ENCODE results near the gene ZNF550. TPM values are rescaled to one million over a fixed set of nuclear protein-coding genes. Genes with fewer than 3 reads are reported as not detected.
"Not testable (repeated sequence)": the region's sequence is repeated elsewhere in the genome, so short reads cannot be mapped to it uniquely, and the experiment has no call there.

Gene ZNF550
- total and polyA plus RNA-seq, 10 of the 15 experiments (the other 5 are each of a cell fraction or from before 2014, with no cell fraction given): 2.6 to 14.0 (median 7.4) TPM

DNA sequence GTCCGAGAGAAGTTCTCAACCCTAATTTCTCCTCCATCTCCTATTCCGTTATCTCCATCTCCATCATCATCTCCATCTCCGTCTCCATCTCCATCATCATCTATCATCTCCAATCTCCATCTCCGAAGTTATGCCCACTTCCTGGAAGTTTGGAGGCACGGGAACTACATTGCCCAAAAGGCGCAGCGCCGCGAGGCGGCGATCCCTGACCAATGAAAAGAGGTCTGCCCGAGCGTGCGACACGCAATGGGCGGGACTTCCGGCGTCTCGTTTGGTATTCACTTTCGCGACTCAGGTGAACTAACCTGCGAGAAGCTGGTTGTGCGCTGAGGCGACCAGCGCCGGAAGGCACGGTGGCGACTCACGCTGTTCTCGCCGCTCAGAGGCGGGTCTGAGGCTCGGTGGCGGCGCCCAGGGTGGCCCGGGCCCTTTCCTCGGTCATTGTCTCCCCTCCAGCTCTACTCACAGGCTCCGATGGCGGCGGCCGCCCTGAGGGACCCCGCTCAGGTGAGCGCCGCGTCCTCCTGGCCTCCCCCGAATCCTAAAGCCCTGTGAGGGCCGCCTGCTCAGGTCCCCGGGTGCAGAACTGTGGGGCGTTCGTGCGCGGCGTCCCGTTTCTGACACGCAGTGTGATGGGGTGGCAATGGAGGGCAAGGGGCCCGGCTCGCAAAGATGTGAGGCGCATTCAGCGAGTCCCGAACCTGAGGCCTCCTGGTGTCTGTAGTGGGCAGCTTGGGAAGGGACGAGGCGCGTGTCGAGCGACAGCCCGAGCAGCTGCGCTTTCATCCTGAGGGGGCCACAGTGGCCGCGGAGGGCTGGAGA is 72.0 kb downstream of the ZNF550 start, which contains the start of gene ZNF419:
Gene ZNF419 (plus strand): TSS at position 274 of the 822 bp plus-strand sequence. CDS start 201 bp downstream, at position 475.
- ChIA-PET CTCF (interaction anchor here (0.6 kb wide), 1 partner anchor 251 kb away, joined by 3 read pairs; no protein-coding TSS in a partner anchor), POLR2A (interaction anchor here (0.5 to 2.0 kb wide), 2 partner anchors 10 to 161 kb away, joined by 6 to 7 read pairs; partner anchors contain the start of gene ZNF772), SMC1A (ENCODE audit: uncharacterized antibody, unreplicated experiment) (interaction anchor here (1.1 kb wide), 1 partner anchor 9 kb away, joined by 3 read pairs; no protein-coding TSS in a partner anchor)
- FAIRE-seq (peak; percentile 97), DNase-seq (ENCODE audit: low read depth, low spot score) (peak; percentile 74), ATAC-seq (peak; percentile 100)
- WGBS (ENCODE audit: insufficient coverage, insufficient replicate concordance, low lambda C conversion rate, missing lambda C conversion rate): 2% methylated on average over 57 of the region's 69 CpGs
- peaks cover 12% of the 10 kb centered on the region for H3K9me3 ChIP-seq (replicated peaks; ENCODE audit: control insufficient read depth, insufficient read depth, low read length)
- H3K36me3 ChIP-seq (ENCODE audit: control insufficient read depth in 2 of 2, insufficient read depth in 2 of 2, low read length in 1 of 2); H3K4me1 ChIP-seq (ENCODE audit: control insufficient read depth, insufficient read depth, low read length); H3K27me3 ChIP-seq (replicated peaks in 1 of 2; ENCODE audit: control insufficient read depth in 2 of 2, insufficient read depth in 2 of 2, low read length in 1 of 2); H4K20me1 ChIP-seq (ENCODE audit: control insufficient read depth, insufficient read depth); BruUV-seq (replicated peaks); H3K79me2 ChIP-seq (ENCODE audit: control insufficient read depth, insufficient read depth, low read length); RAD21 ChIA-PET (ENCODE audit: unreplicated experiment); in situ Hi-C loops (cut with MboI); intact Hi-C loops (cut with micrococcal nuclease; ENCODE audit: unreplicated experiment): not testable (repeated sequence)
- H3K27ac ChIP-seq (ENCODE audit: control insufficient read depth, insufficient read depth): peak within 1 kb of the TSS; percentile 24; the same call in 1 of the 2 replicates
- H3K9ac ChIP-seq (ENCODE audit: control insufficient read depth, insufficient read depth, low read length): peak within 1 kb of the TSS; percentile 72
- peak within 1 kb of the TSS; percentile 76 for H3K4me3 ChIP-seq
- H3K4me2 ChIP-seq (ENCODE audit: control insufficient read depth, insufficient read depth): peak within 1 kb of the TSS; percentile 54; the same call in 1 of the 2 replicates
- H2AFZ ChIP-seq (ENCODE audit: control insufficient read depth, low read depth, low read length): peak within 1 kb of the TSS; percentile 97
- TF ChIP-seq LARP7 (IDR thresholded peaks at IDR 0.05) (0 out of 2 replicates have a peak, but pooled peaks have one; percentile 36), SREBF1 (IDR thresholded peaks at IDR 0.05; ENCODE audit: low read length) (peak; percentile 80), NFYB (IDR thresholded peaks at IDR 0.05; ENCODE audit: insufficient read depth, low read depth, low read length) (peak; percentile 81), MXI1 (IDR thresholded peaks at IDR 0.05; ENCODE audit: low read depth, low read length) (0 out of 2 replicates have a peak, but pooled peaks have one; percentile 49), CREB1 (IDR thresholded peaks at IDR 0.05; ENCODE audit: low read depth) (peak; percentile 92), CBFB (IDR thresholded peaks at IDR 0.05; ENCODE audit: low read depth) (0 out of 2 replicates have a peak, but pooled peaks have one; percentile 28), IKZF1 (conservative IDR thresholded peaks at IDR 0.05) (peak; percentile 97), NR2C1 (IDR thresholded peaks at IDR 0.05) (0 out of 2 replicates have a peak, but pooled peaks have one; percentile 30), CREM (IDR thresholded peaks at IDR 0.05; ENCODE audit: low read depth) (peak; percentile 96), HDGF (IDR thresholded peaks at IDR 0.05) (peak; percentile 63; the same call in 1 of the 2 replicates), YY1 (IDR thresholded peaks at IDR 0.05; ENCODE audit: low read depth, low read length) (peak; percentile 65; the same call in 1 of the 2 replicates), TARDBP (IDR thresholded peaks at IDR 0.05; ENCODE audit: borderline replicate concordance) (peak; percentile 77), BACH1 (IDR thresholded peaks at IDR 0.05; ENCODE audit: borderline replicate concordance) (0 out of 2 replicates have a peak, but pooled peaks have one; percentile 16), RUNX3 (IDR thresholded peaks at IDR 0.05; ENCODE audit: low read length) (0 out of 2 replicates have a peak, but pooled peaks have one; percentile 25), CHD2 (IDR thresholded peaks at IDR 0.05; ENCODE audit: borderline replicate concordance, low read depth, low read length) (peak; percentile 94), SIX5 (IDR thresholded peaks at IDR 0.05; ENCODE audit: low read depth, low read length, severe bottlenecking) (peak; percentile 94), ZNF207 (IDR thresholded peaks at IDR 0.05; ENCODE audit: borderline replicate concordance) (peak; percentile 56; the same call in 1 of the 2 replicates), POLR2A (IDR thresholded peaks at IDR 0.05; ENCODE audit: low read depth, low read length) (peak; percentile 86), SP1 (IDR thresholded peaks at IDR 0.05; ENCODE audit: low read depth, low read length) (peak; percentile 90)
- TF ChIP-seq, protein P1, sequence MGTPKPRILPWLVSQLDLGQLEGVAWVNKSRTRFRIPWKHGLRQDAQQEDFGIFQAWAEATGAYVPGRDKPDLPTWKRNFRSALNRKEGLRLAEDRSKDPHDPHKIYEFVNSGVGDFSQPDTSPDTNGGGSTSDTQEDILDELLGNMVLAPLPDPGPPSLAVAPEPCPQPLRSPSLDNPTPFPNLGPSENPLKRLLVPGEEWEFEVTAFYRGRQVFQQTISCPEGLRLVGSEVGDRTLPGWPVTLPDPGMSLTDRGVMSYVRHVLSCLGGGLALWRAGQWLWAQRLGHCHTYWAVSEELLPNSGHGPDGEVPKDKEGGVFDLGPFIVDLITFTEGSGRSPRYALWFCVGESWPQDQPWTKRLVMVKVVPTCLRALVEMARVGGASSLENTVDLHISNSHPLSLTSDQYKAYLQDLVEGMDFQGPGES (IDR thresholded peaks at IDR 0.05): peak; percentile 59; the same call in 1 of the 2 replicates
- TF ChIP-seq, protein P2, sequence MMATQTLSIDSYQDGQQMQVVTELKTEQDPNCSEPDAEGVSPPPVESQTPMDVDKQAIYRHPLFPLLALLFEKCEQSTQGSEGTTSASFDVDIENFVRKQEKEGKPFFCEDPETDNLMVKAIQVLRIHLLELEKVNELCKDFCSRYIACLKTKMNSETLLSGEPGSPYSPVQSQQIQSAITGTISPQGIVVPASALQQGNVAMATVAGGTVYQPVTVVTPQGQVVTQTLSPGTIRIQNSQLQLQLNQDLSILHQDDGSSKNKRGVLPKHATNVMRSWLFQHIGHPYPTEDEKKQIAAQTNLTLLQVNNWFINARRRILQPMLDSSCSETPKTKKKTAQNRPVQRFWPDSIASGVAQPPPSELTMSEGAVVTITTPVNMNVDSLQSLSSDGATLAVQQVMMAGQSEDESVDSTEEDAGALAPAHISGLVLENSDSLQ (IDR thresholded peaks at IDR 0.05): peak; percentile 57
- TF ChIP-seq, protein P3, sequence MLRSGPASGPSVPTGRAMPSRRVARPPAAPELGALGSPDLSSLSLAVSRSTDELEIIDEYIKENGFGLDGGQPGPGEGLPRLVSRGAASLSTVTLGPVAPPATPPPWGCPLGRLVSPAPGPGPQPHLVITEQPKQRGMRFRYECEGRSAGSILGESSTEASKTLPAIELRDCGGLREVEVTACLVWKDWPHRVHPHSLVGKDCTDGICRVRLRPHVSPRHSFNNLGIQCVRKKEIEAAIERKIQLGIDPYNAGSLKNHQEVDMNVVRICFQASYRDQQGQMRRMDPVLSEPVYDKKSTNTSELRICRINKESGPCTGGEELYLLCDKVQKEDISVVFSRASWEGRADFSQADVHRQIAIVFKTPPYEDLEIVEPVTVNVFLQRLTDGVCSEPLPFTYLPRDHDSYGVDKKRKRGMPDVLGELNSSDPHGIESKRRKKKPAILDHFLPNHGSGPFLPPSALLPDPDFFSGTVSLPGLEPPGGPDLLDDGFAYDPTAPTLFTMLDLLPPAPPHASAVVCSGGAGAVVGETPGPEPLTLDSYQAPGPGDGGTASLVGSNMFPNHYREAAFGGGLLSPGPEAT (IDR thresholded peaks at IDR 0.05; ENCODE audit: low read depth): 0 out of 2 replicates have a peak, but pooled peaks have one; percentile 20
